Lower lobe of right lung (tissue), 2 donors: Measurements from ENCODE around the gene HLA-B. TPM values are rescaled to one million over a fixed set of nuclear protein-coding genes. Genes with fewer than 3 reads are reported as not detected.
"Not testable (repeated sequence)": the region's sequence is repeated elsewhere in the genome, so short reads cannot be mapped to it uniquely, and the experiment has no call there.

ENCODE experiments used
- ATAC-seq, 2 donors: fragments of 200-7000 bp; cut with Tn5 transposase; one replicate each; pipeline ENCODE4 v1.9.1; 2020 to 2022; ENCODE audit warnings: mild to moderate bottlenecking in 2 of 2, moderate library complexity in 2 of 2
- DNase-seq: peaks from one replicate; pipeline ENCODE4 v3.0.0-alpha.2; 2020
- H3K27ac ChIP-seq: fragments of 200-600 bp; one replicate; pipeline ENCODE4 v1.8.0; 2022
- H3K27me3 ChIP-seq: fragments of 200-600 bp; one replicate; pipeline ENCODE4 v1.8.0; 2022; ENCODE audit warnings: low read depth
- H3K36me3 ChIP-seq: fragments of 200-600 bp; one replicate; pipeline ENCODE4 v1.8.0; 2022; ENCODE audit warnings: mild to moderate bottlenecking
- H3K4me1 ChIP-seq: fragments of 200-600 bp; one replicate; pipeline ENCODE4 v1.8.0; 2022
- H3K4me3 ChIP-seq: fragments of 200-600 bp; one replicate; pipeline ENCODE4 v1.8.0; 2022; ENCODE audit warnings: mild to moderate bottlenecking
- H3K9me3 ChIP-seq: fragments of 200-600 bp; one replicate; pipeline ENCODE4 v1.8.0; 2022
- intact Hi-C: fragments of 100-400 bp; cut with DNase I; formaldehyde crosslinking; loops from one replicate; pipeline ENCODE4 v1.11.0; 2022
- total RNA-seq: library from RNA; stranded (reverse); fragmentation: NEBNext Ultra II Directional; extraction: Animal tissue kit (Norgen Biotek cat#: 25700); gene quantifications from one replicate; pipeline ENCODE4 v1.2.1, GENCODE V29; 2021
- TF ChIP-seq, protein P1 (sequence below): fragments of 200-600 bp; IDR thresholded peaks from one replicate; pipeline ENCODE4 v1.8.0; 2022; ENCODE audit warnings: antibody characterized with exemption, mild to moderate bottlenecking
- donor health status: DM: no; HTN: yes; CAD: no; lungs with severe emphysema.

Gene HLA-B
- total RNA-seq, 1 donor from 2014 or later, result 2,736 TPM

DNA sequence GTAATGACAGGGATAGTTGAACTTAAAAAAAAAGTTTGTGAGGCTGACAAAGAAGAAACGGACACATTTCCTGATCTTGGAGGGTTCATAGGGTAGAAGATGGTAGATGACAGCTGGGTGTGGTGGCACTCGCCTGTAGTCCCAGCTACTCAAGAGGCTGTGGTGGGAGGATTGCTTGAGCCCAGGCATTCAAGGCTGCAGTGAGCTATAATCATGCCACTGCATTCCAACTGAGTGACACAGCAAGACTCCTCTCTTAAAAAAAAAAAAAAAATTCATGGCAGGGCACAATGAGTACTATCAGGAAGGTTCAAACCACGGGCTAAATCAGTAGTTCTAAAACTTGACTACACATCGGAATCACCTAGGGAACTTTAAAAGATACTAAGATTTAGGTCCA, 44.4 kb upstream of the HLA-B start:
- peak overlapping the region; percentile 100 for H3K27ac ChIP-seq
- DNase-seq, result no peak

DNA sequence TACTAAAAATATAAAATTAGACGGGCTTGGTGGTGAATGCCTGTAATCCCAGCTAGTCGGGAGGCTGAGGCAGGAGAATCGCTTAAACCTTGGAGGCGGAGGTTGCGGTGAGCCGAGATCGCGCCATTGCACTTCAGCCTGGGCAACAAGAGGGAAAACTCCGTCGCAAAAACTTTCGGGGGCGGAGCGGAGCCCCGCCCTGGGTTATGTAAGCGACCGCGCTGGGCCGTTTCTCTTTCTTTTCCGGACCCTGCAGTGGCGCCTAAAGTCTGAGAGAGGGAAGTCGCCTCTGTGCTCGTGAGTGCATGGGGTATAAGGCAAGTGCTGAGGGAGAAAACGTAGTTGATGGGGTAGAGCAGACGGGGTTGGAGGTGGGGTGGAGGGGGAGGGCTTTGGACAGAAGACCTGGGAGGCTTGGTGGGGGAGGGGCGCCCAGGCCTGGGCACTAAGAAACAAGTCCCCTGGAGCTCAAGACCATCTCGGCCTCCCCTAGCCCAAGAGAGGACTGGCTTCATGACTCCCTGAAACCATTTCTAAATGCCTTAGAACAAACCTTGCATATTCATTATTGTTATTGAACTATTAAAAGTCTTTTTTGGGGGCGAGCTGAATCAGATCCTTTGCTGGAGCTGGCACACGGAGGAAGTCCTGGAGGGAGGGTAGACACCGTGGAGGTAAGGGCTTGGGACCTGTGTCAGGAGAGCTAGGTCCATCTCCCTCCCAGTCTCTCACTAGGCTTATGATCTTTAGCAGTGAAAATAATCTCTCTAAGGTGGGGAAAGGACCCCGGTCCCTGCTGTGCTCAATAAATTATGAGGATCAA, 43.7 kb upstream of the HLA-B start:
- TF ChIP-seq, protein P1, sequence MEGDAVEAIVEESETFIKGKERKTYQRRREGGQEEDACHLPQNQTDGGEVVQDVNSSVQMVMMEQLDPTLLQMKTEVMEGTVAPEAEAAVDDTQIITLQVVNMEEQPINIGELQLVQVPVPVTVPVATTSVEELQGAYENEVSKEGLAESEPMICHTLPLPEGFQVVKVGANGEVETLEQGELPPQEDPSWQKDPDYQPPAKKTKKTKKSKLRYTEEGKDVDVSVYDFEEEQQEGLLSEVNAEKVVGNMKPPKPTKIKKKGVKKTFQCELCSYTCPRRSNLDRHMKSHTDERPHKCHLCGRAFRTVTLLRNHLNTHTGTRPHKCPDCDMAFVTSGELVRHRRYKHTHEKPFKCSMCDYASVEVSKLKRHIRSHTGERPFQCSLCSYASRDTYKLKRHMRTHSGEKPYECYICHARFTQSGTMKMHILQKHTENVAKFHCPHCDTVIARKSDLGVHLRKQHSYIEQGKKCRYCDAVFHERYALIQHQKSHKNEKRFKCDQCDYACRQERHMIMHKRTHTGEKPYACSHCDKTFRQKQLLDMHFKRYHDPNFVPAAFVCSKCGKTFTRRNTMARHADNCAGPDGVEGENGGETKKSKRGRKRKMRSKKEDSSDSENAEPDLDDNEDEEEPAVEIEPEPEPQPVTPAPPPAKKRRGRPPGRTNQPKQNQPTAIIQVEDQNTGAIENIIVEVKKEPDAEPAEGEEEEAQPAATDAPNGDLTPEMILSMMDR, result no peak
- Histone ChIP-seq H3K27ac (peak overlapping the region; percentile 100), H3K4me3 (peak overlapping the region; percentile 82), H3K36me3 (peaks cover under 1% of the 10 kb centered on the region), H3K9me3 (no peaks in the 10 kb centered on the region), H3K4me1 (peaks cover 62% of the 10 kb centered on the region), H3K27me3 (no peaks in the 10 kb centered on the region)
- peak; percentile 92 for DNase-seq
- intact Hi-C loops, result no loop called here
- peak; percentile 81 to 84 for ATAC-seq

More for the DNA sequence above, 44.4 kb upstream of the HLA-B start:
- TF ChIP-seq, protein P1, result no peak
- intact Hi-C loops, result no loop called here
- H3K27me3 ChIP-seq, result no peaks in the 10 kb centered on the region
- H3K4me3 ChIP-seq, result peak overlapping the region; percentile 82
- peaks cover 70% of the 10 kb centered on the region for H3K4me1 ChIP-seq
- H3K9me3 ChIP-seq, result no peaks in the 10 kb centered on the region
- H3K36me3 ChIP-seq, result peaks cover 4% of the 10 kb centered on the region
- ATAC-seq, result peak; percentile 30 to 59

DNA sequence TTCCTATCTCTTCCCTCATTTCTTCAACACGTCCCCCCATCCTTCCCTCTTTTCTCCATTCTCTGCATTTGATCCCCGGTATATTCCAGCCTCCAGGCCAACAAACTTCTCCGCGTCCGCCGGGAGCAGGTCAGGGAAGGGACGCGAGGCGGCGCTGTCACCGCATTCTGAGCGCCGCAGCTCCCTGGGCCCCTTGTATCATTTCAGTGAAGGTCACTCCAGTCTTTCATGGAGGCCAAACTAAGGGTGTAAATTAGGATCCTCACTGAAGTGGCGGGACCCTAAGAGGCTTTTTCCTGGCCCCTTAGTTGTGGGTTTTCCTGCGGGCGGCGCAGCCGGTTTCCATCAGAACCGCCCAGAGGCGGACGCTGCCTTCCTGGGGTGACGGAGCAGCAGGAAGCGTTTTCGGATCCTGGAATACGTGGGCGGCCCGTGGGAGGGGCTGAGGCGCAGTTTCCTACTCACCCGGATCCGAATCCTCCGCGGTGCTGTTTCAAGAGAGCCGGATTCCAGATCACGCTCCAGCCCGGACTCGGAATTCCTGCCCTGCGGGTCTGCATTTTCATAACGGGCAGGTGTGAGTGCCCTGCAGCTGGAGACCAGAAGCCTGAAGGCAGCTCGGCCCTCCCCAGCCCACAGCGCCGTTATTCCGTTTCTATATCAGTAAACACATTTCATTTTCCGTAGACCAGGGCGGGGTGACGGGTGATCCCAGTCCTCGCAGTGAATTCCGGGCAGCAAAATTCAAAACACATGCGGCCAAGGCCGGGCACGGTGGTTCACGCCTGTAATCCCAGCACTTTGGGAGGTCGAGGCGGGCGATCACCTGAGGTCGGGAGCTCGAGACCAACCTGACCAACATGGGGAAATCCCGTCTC, 42.8 kb upstream of the HLA-B start:
- peaks cover 57% of the 10 kb centered on the region for H3K4me1 ChIP-seq
- H3K36me3 ChIP-seq, result peaks cover 2% of the 10 kb centered on the region
- H3K27me3 ChIP-seq, result no peaks in the 10 kb centered on the region
- ATAC-seq (peak; percentile 86), DNase-seq (peak; percentile 96)
- peak overlapping the region; percentile 100 for H3K27ac ChIP-seq
- no peaks in the 10 kb centered on the region for H3K9me3 ChIP-seq
- intact Hi-C loops, result loop anchor here (10.0 kb wide), 1 partner anchor 45 kb away; no protein-coding TSS in a partner anchor
- TF ChIP-seq, protein P1, result peak; percentile 88
- peak overlapping the region; percentile 82 for H3K4me3 ChIP-seq

DNA sequence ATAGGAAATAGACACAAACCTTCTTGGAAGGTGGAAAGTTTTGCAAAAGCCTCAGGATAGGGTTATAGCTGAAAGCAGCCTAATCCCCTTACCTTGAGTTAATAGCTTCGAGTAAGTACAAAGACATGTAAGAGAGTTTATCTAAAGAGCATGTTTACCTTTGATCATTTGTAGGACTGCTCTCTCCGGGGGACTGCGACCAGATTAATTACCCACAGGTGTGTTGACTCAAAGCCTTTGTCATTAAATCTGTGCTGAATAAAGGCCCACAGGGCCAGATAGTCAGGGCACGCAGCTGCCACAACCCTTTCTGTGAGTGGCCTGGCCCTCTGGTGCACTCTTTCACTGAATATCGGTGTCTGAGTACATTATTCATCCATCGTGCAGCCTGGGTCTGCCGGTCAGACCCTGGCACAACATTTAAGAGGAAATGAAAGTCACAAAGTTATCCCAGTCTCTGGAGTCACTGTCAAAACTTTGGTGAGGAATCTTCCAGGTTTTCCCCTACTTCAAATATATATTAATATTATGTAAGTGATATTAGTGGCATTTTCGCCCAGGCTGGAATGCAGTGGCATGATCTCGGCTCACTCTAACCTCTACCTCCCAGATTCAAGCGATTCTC, 41.0 kb upstream of the HLA-B start:
- no peak for ATAC-seq
- DNase-seq, result no peak
- peaks cover 47% of the 10 kb centered on the region for H3K4me1 ChIP-seq
- H3K36me3 ChIP-seq, result peaks cover 16% of the 10 kb centered on the region
- no peaks in the 10 kb centered on the region for H3K9me3 ChIP-seq
- no peak overlapping the region for H3K4me3 ChIP-seq
- TF ChIP-seq, protein P1, result no peak
- H3K27me3 ChIP-seq, result no peaks in the 10 kb centered on the region
- no peak overlapping the region for H3K27ac ChIP-seq
- intact Hi-C loops, result loop anchor here (10.0 kb wide), 1 partner anchor 47 kb away; no protein-coding TSS in a partner anchor

DNA sequence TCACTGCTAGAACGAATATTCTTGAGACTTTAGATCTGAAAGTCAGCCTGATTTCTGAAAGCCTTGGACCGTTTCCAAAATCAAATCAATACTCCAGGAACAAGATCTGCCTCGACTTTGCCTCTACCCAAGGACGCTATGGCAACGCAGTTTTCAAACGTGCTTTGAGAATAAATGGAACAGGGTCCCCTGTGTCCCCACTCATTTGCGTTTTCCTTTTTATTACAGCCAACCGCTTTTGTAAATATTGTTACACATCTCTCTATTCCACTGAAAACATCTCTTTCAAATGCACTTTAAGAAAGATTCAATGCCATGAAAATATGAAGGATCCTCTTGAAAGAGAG, 40.1 kb upstream of the HLA-B start:
- not testable (repeated sequence) for H3K27me3 ChIP-seq, H3K4me3 ChIP-seq, H3K9me3 ChIP-seq, DNase-seq, H3K27ac ChIP-seq, ATAC-seq
- peaks cover 16% of the 10 kb centered on the region for H3K36me3 ChIP-seq
- H3K4me1 ChIP-seq, result peaks cover 38% of the 10 kb centered on the region
- intact Hi-C loops, result loop anchor here (10.0 kb wide), 1 partner anchor 48 kb away; no protein-coding TSS in a partner anchor
